OCI-LY3 (cell line): ENCODE measurements around the gene HIGD1C.
"Not testable (repeated sequence)": the region's sequence is repeated elsewhere in the genome, so short reads cannot be mapped to it uniquely, and the experiment has no call there.

ENCODE experiments used
- H2AFZ ChIP-seq: fragments of 200-600, 300-600 bp; shearing (Covaris generic); 2 replicates; pipeline ENCODE4 v1.6.0; 2014; ENCODE audit warnings: antibody characterized with exemption, low read depth, low read length
- H3K27ac ChIP-seq: fragments of 200-600, 300-600 bp; sonication (generic); 2 replicates; pipeline ENCODE4 v1.5.1; 2014; ENCODE audit warnings: mild to moderate bottlenecking, low read length, moderate library complexity, mixed read lengths
- H3K27me3 ChIP-seq: fragments of 200-600, 300-600 bp; sonication (generic); 2 replicates; pipeline ENCODE4 v1.6.1; 2014; ENCODE audit warnings: low read depth, low read length, mixed read lengths
- H3K36me3 ChIP-seq: fragments of 200-600, 300-600 bp; sonication (generic); replicated peaks from 2 replicates; pipeline ENCODE3; 2014; ENCODE audit warnings: low read depth, low read length, mixed read lengths
- H3K4me1 ChIP-seq: fragments of 300-600, 200-600 bp; sonication (generic); 2 replicates; pipeline ENCODE4 v1.6.1; 2014; ENCODE audit warnings: low read length, mixed read lengths
- H3K4me2 ChIP-seq: fragments of 200-600, 300-600 bp; sonication (generic); 2 replicates; pipeline ENCODE4 v1.6.1; 2014; ENCODE audit warnings: low read length, mixed read lengths
- H3K4me3 ChIP-seq: fragments of 300-600, 200-600 bp; sonication (generic); 2 replicates; pipeline ENCODE4 v1.5.1; 2014; ENCODE audit warnings: antibody characterized with exemption, mild to moderate bottlenecking, low read length, moderate library complexity
- H3K79me2 ChIP-seq: fragments of 300-600, 200-600 bp; shearing (Covaris generic); 2 replicates; pipeline ENCODE4 v1.6.1; 2014; ENCODE audit warnings: mild to moderate bottlenecking, low read length, mixed read lengths
- H3K9ac ChIP-seq: fragments of 300-600, 200-600 bp; shearing (Covaris generic); 2 replicates; pipeline ENCODE4 v1.6.0; 2014; ENCODE audit warnings: mild to moderate bottlenecking, low read length, moderate library complexity
- H3K9me3 ChIP-seq: fragments of 200-600, 300-600 bp; shearing (Covaris generic); 2 replicates; pipeline ENCODE4 v1.6.1; 2014; ENCODE audit warnings: low read length, mixed read lengths; ENCODE audit not compliant: insufficient read depth
- H4K20me1 ChIP-seq: fragments of 200-600, 300-600 bp; sonication (generic); 2 replicates; pipeline ENCODE4 v1.6.1; 2016; ENCODE audit warnings: low read length, mixed read lengths; ENCODE audit not compliant: insufficient read depth
- EZH2phosphoT487 ChIP-seq: fragments of 200-600 bp; shearing (Covaris generic); IDR thresholded peaks from 2 replicates; pipeline ENCODE4 v1.6.1; 2018; ENCODE audit warnings: antibody characterized with exemption, mixed run types, low read depth
- TF ChIP-seq, protein P1 (sequence below): fragments of 200-600, 300-600 bp; sonication (generic); IDR thresholded peaks from 2 replicates; pipeline ENCODE4 v1.5.1; 2014; ENCODE audit warnings: antibody characterized with exemption, low read length, low read depth

The HIGD1C gene

GRCh38 chr12:50952510-50952909 is at the start of gene HIGD1C:
Gene HIGD1C (plus strand): TSS chr12:50952544. CDS start chr12:50953999, 1,455 bp downstream.
- H3K27ac ChIP-seq: no peak within 1 kb of the TSS
- H3K9ac ChIP-seq: no peak within 1 kb of the TSS
- no peak within 1 kb of the TSS for H2AFZ ChIP-seq
- no peak within 1 kb of the TSS for H3K4me3 ChIP-seq
- no peaks in the 10 kb centered on the region for H3K9me3 ChIP-seq
- H3K27me3 ChIP-seq: no peaks in the 10 kb centered on the region
- H3K36me3 ChIP-seq: no peaks in the 10 kb centered on the region
- H3K4me1 ChIP-seq: no peaks in the 10 kb centered on the region
- H4K20me1 ChIP-seq: no peaks in the 10 kb centered on the region
- H3K4me2 ChIP-seq: no peak within 1 kb of the TSS
- no peak for TF ChIP-seq EZH2phosphoT487
- TF ChIP-seq, protein P1, sequence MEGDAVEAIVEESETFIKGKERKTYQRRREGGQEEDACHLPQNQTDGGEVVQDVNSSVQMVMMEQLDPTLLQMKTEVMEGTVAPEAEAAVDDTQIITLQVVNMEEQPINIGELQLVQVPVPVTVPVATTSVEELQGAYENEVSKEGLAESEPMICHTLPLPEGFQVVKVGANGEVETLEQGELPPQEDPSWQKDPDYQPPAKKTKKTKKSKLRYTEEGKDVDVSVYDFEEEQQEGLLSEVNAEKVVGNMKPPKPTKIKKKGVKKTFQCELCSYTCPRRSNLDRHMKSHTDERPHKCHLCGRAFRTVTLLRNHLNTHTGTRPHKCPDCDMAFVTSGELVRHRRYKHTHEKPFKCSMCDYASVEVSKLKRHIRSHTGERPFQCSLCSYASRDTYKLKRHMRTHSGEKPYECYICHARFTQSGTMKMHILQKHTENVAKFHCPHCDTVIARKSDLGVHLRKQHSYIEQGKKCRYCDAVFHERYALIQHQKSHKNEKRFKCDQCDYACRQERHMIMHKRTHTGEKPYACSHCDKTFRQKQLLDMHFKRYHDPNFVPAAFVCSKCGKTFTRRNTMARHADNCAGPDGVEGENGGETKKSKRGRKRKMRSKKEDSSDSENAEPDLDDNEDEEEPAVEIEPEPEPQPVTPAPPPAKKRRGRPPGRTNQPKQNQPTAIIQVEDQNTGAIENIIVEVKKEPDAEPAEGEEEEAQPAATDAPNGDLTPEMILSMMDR: no peak
- H3K79me2 ChIP-seq: no peaks in the 10 kb centered on the region

GRCh38 chr12:50908479-50908878 is 43.9 kb upstream of the HIGD1C start:
- H3K79me2 ChIP-seq, H3K36me3 ChIP-seq, H3K9ac ChIP-seq, H3K27me3 ChIP-seq, H3K27ac ChIP-seq, H2AFZ ChIP-seq, H3K4me2 ChIP-seq, H3K4me1 ChIP-seq, H3K9me3 ChIP-seq, H4K20me1 ChIP-seq, H3K4me3 ChIP-seq: not testable (repeated sequence)

GRCh38 chr12:50912361-50912760 is 40.0 kb upstream of the HIGD1C start:
- H3K27ac ChIP-seq, H3K9ac ChIP-seq, H3K27me3 ChIP-seq, H3K4me2 ChIP-seq, H3K4me3 ChIP-seq, H2AFZ ChIP-seq, H3K9me3 ChIP-seq, H3K4me1 ChIP-seq, H3K79me2 ChIP-seq, H3K36me3 ChIP-seq, H4K20me1 ChIP-seq: not testable (repeated sequence)

GRCh38 chr12:50913224-50913623 is 39.1 kb upstream of the HIGD1C start:
- Histone ChIP-seq H3K27me3 (no peaks in the 10 kb centered on the region), H3K79me2 (no peaks in the 10 kb centered on the region), H2AFZ (no peak overlapping the region), H3K9me3 (peaks cover 9% of the 10 kb centered on the region; the same call in 1 of the 2 replicates), H4K20me1 (no peaks in the 10 kb centered on the region), H3K36me3 (no peaks in the 10 kb centered on the region), H3K9ac (no peak overlapping the region), H3K4me3 (no peak overlapping the region), H3K27ac (no peak overlapping the region), H3K4me2 (no peak overlapping the region), H3K4me1 (no peaks in the 10 kb centered on the region)
- TF ChIP-seq, protein P1: no peak
- no peak for TF ChIP-seq EZH2phosphoT487

DNA sequence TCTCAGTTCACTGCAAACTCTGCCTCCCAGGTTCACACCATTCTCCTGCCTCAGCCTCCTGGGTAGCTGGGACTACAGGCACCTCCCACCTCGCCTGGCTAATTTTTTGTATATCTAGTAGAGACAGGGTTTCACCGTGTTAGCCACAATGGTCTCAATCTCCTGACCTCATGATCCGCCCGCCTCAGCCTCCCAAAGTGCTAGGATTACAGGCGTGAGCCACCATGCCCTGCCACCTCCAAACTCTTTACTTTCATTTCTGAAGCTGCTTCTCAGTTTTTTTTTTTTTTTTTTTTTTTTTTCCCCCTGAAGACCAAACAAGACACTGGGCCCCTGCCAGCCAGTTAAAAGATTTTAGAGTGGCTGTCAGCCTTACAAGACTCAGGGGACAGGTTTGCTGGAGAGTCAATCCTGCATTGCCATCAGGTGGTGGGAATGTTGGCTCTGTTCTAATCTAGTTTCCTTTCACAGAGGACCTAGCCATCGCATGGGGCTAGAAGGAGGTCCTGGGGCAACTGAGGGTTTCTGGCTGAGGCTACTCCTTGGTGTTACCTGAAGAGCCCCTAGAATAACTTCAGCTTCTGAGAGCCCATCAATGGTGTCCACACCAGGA is 37.4 kb upstream of the HIGD1C start:
- Histone ChIP-seq H3K79me2 (no peaks in the 10 kb centered on the region), H3K4me1 (peaks cover 9% of the 10 kb centered on the region), H2AFZ (no peak overlapping the region), H3K36me3 (no peaks in the 10 kb centered on the region), H3K27ac (no peak overlapping the region), H3K27me3 (no peaks in the 10 kb centered on the region), H4K20me1 (no peaks in the 10 kb centered on the region), H3K4me3 (no peak overlapping the region), H3K9ac (no peak overlapping the region), H3K9me3 (peaks cover 9% of the 10 kb centered on the region; the same call in 1 of the 2 replicates), H3K4me2 (no peak overlapping the region)
- no peak for TF ChIP-seq EZH2phosphoT487
- TF ChIP-seq, protein P1: no peak
